HEK293T (cell line): ENCODE measurements around the gene PRKCG.

ENCODE experiments used
- BHLHE40 ChIP-seq: fragments of 450-650 bp; IDR thresholded peaks from 2 replicates; pipeline ENCODE4 v1.6.1; 2016; ENCODE audit warnings: mild to moderate bottlenecking, moderate library complexity, borderline replicate concordance
- FOXM1 ChIP-seq: fragments of 450-650 bp; IDR thresholded peaks from 2 replicates; pipeline ENCODE4 v1.6.1; 2017; ENCODE audit warnings: mild to moderate bottlenecking, borderline replicate concordance
- LEF1 ChIP-seq: fragments of 450-650 bp; IDR thresholded peaks from 2 replicates; pipeline ENCODE4 v1.6.1; 2017; ENCODE audit warnings: mild to moderate bottlenecking, borderline replicate concordance
- NFRKB ChIP-seq: fragments of 450-650 bp; IDR thresholded peaks from 2 replicates; pipeline ENCODE4 v1.6.1; 2016; ENCODE audit warnings: mild to moderate bottlenecking, moderate library complexity
- SUZ12 ChIP-seq: fragments of 450-650 bp; IDR thresholded peaks from 2 replicates; pipeline ENCODE4 v1.6.1; 2016; ENCODE audit warnings: mild to moderate bottlenecking
- TARDBP ChIP-seq: fragments of 450-650 bp; IDR thresholded peaks from 2 replicates; pipeline ENCODE4 v1.6.1; 2016

DNA sequence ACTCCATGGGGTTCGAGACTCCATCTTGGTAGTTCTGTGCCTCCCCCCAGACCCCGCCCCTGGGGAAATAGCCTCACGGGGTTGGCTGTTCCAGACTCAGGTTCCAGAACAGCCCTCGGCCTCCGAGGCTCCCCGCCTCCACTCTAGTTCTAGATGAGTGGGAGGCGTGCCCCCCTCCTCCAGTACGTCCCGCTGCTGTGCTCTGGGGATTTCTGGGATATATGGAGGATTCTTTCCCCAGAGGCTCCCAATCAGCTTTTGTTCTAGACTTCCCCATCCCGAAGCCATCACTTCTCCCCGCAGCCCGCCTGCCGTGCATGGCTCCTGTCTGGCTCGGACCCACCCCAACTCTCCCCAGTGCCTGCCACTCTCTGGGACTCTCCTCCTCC is 25.2 kb downstream of the PRKCG start:
- TF ChIP-seq NFRKB: no peak
- TF ChIP-seq LEF1: no peak
- TF ChIP-seq BHLHE40: no peak
- TF ChIP-seq TARDBP: no peak
- TF ChIP-seq FOXM1: no peak
- no peak for TF ChIP-seq SUZ12
